GM18861 (cell line): Measurements from ENCODE around the gene PMS1.
"Not testable (repeated sequence)": the region's sequence is repeated elsewhere in the genome, so short reads cannot be mapped to it uniquely, and the experiment has no call there.

Experiments
- ATAC-seq: cut with Tn5 transposase; IDR thresholded peaks from one replicate; pipeline ENCODE4 v1.9.1; 2021; ENCODE audit not compliant: unreplicated experiment

Gene PMS1

GRCh38 chr2:189860161-189860560, 75.9 kb downstream of the PMS1 start:
- ATAC-seq, result no peak

GRCh38 chr2:189862751-189863150, 78.5 kb downstream of the PMS1 start:
- no peak for ATAC-seq

- ATAC-seq, result no peak
Measured at GRCh38 chr2:189865826-189866225, 81.6 kb downstream of the PMS1 start.

- ATAC-seq, result no peak
Measured at GRCh38 chr2:189866296-189866695, 82.0 kb downstream of the PMS1 start.

- ATAC-seq, result no peak
Measured at GRCh38 chr2:189868896-189869295, 84.6 kb downstream of the PMS1 start.

GRCh38 chr2:189870381-189871085, 86.3 kb downstream of the PMS1 start:
- no peak for ATAC-seq

- ATAC-seq, result no peak
Measured at GRCh38 chr2:189873696-189874095, 89.4 kb downstream of the PMS1 start.

- ATAC-seq, result no peak
Measured at GRCh38 chr2:189874586-189875320, 90.5 kb downstream of the PMS1 start.

- ATAC-seq, result no peak
Measured at GRCh38 chr2:189876271-189876670, 92.0 kb downstream of the PMS1 start.

GRCh38 chr2:189879716-189880081, 95.4 kb downstream of the PMS1 start:
- ATAC-seq, result no peak

- no peak for ATAC-seq
Measured at GRCh38 chr2:189880429-189880828, 96.2 kb downstream of the PMS1 start.

- no peak for ATAC-seq
Measured at GRCh38 chr2:189880832-189881492, 96.7 kb downstream of the PMS1 start.

- ATAC-seq, result no peak
Measured at GRCh38 chr2:189885368-189885767, 101.1 kb downstream of the PMS1 start.

GRCh38 chr2:189892546-189893294, 108.5 kb downstream of the PMS1 start:
- not testable (repeated sequence) for ATAC-seq

GRCh38 chr2:189896809-189897208, 112.6 kb downstream of the PMS1 start:
- no peak for ATAC-seq

GRCh38 chr2:189899101-189899500, 114.9 kb downstream of the PMS1 start:
- ATAC-seq, result no peak

GRCh38 chr2:189900726-189901125, 116.5 kb downstream of the PMS1 start:
- ATAC-seq, result no peak

GRCh38 chr2:189901664-189902063, 117.4 kb downstream of the PMS1 start:
- ATAC-seq, result no peak

- no peak for ATAC-seq
Measured at GRCh38 chr2:189913821-189914220, 129.6 kb downstream of the PMS1 start.

GRCh38 chr2:189916651-189917050, 132.4 kb downstream of the PMS1 start:
- ATAC-seq, result no peak
